ENCODE measurements around the gene ZNF26. TPM values are rescaled to one million over a fixed set of nuclear protein-coding genes. Genes with fewer than 3 reads are reported as not detected.

ZNF26 gene
- total and polyA plus RNA-seq, 7 experiments from 2014 or later, result 12.6 to 38.8 (median 29.9) TPM

- Mint-ChIP-seq H3K9me3 (peaks cover 10 to 96% (median 81%) of the 10 kb centered on the region in 11 donors), H3K27ac (peak overlapping the region in 2 of 9 donors; percentile 22 to 51), H3K4me3 (peak overlapping the region in 2 of 10 donors; percentile 12 to 14), H3K36me3 (peaks cover 43 to 92% (median 76%) of the 10 kb centered on the region in 5 donors), H3K27me3 (no peaks in the 10 kb centered on the region), H3K4me1 (peaks cover 0 to 2% (median 0%) of the 10 kb centered on the region in 7 donors)
- H3K27ac ChIP-seq (ENCODE audit: low read depth, low read length), result no peak overlapping the region
- H3K4me1 ChIP-seq (ENCODE audit: control insufficient read depth in 2 of 2, insufficient read depth in 2 of 2, low read length in 2 of 2), result no peaks in the 10 kb centered on the region
- H3K4me3 ChIP-seq (ENCODE audit: low read length), result peak overlapping the region; percentile 4
- ATAC-seq (no peak), DNase-seq (peak in 3 of 9 donors; percentile 6 to 14 (median 9))
- peaks cover 14 to 98% (median 64%) of the 10 kb centered on the region in 3 experiments for H3K9me3 ChIP-seq (ENCODE audit: control insufficient read depth in 2 of 3, low read length in 3 of 3)
- ChIA-PET POLR2A (no interaction called here), CTCF (no interaction called here)
- intact Hi-C loops (cut with micrococcal nuclease), result no loop called here
- no peaks in the 10 kb centered on the region for H3K27me3 ChIP-seq (ENCODE audit: control insufficient read depth in 2 of 2, insufficient read depth in 2 of 2, low read length in 2 of 2)
- H3K36me3 ChIP-seq (ENCODE audit: control insufficient read depth in 2 of 3, insufficient read depth in 3 of 3, low read length in 3 of 3), result peaks cover 43 to 89% (median 47%) of the 10 kb centered on the region in 3 experiments
Observed at GRCh38 chr12:133010657-133011297, 24.6 kb downstream of the ZNF26 start.

GRCh38 chr12:133023566-133023965, 37.4 kb downstream of the ZNF26 start:
- CTCF ChIA-PET, result no interaction called here
- Histone ChIP-seq H3K36me3 (ENCODE audit: control insufficient read depth in 2 of 3, insufficient read depth in 3 of 3, low read length in 3 of 3) (no peaks in the 10 kb centered on the region), H3K4me1 (ENCODE audit: control insufficient read depth in 2 of 2, insufficient read depth in 2 of 2, low read length in 2 of 2) (no peaks in the 10 kb centered on the region), H3K9me3 (ENCODE audit: control insufficient read depth in 2 of 3, low read length in 3 of 3) (peaks cover 0 to 85% (median 17%) of the 10 kb centered on the region in 3 experiments), H3K27ac (ENCODE audit: low read depth, low read length) (no peak overlapping the region), H3K4me3 (ENCODE audit: low read length) (no peak overlapping the region), H3K27me3 (ENCODE audit: control insufficient read depth in 2 of 2, insufficient read depth in 2 of 2, low read length in 2 of 2) (no peaks in the 10 kb centered on the region)
- Mint-ChIP-seq H3K27ac (no peak overlapping the region), H3K36me3 (peaks cover 10 to 41% (median 24%) of the 10 kb centered on the region in 5 donors), H3K9me3 (peaks cover 9 to 85% (median 47%) of the 10 kb centered on the region in 11 donors), H3K4me3 (no peak overlapping the region), H3K27me3 (no peaks in the 10 kb centered on the region), H3K4me1 (no peaks in the 10 kb centered on the region)
- no peak for ATAC-seq
- intact Hi-C loops (cut with micrococcal nuclease), result no loop called here
- POLR2A ChIA-PET, result no interaction called here
- DNase-seq, result no peak

- H3K4me3 Mint-ChIP-seq, result no peak overlapping the region
- H3K27me3 ChIP-seq (ENCODE audit: control insufficient read depth in 2 of 2, insufficient read depth in 2 of 2, low read length in 2 of 2), result no peaks in the 10 kb centered on the region
- H3K4me3 ChIP-seq (ENCODE audit: low read length), result no peak overlapping the region
- H3K36me3 Mint-ChIP-seq, result peaks cover 4 to 28% (median 10%) of the 10 kb centered on the region in 5 donors
- no peak for DNase-seq
- H3K27ac Mint-ChIP-seq, result no peak overlapping the region
- intact Hi-C loops (cut with micrococcal nuclease), result no loop called here
- no peak for ATAC-seq
- POLR2A ChIA-PET, result no interaction called here
- H3K27me3 Mint-ChIP-seq, result no peaks in the 10 kb centered on the region
- CTCF ChIA-PET, result no interaction called here
- H3K9me3 ChIP-seq (ENCODE audit: control insufficient read depth in 2 of 3, low read length in 3 of 3), result peaks cover 3 to 81% (median 21%) of the 10 kb centered on the region in 3 experiments
- H3K27ac ChIP-seq (ENCODE audit: low read depth, low read length), result no peak overlapping the region
- H3K4me1 Mint-ChIP-seq, result no peaks in the 10 kb centered on the region
- no peaks in the 10 kb centered on the region for H3K4me1 ChIP-seq (ENCODE audit: control insufficient read depth in 2 of 2, insufficient read depth in 2 of 2, low read length in 2 of 2)
- H3K9me3 Mint-ChIP-seq, result peaks cover 0 to 77% (median 45%) of the 10 kb centered on the region in 11 donors
- no peaks in the 10 kb centered on the region for H3K36me3 ChIP-seq (ENCODE audit: control insufficient read depth in 2 of 3, insufficient read depth in 3 of 3, low read length in 3 of 3)
Observed at GRCh38 chr12:133026996-133027395, 40.8 kb downstream of the ZNF26 start.

- ChIA-PET CTCF (no interaction called here), POLR2A (interaction anchor here (0.8 to 2.9 kb wide), 7 partner anchors 10 to 144 kb away, joined by 3 to 17 read pairs (median 4); partner anchors contain the start of genes ZNF10, ZNF26, ZNF268 and ZNF891)
- ATAC-seq (peak; percentile 96), DNase-seq (peak; percentile 93 to 99 (median 97))
- peaks cover 27 to 56% (median 43%) of the 10 kb centered on the region in 5 donors for H3K36me3 Mint-ChIP-seq
- no peaks in the 10 kb centered on the region for H3K27me3 ChIP-seq (ENCODE audit: control insufficient read depth in 2 of 2, insufficient read depth in 2 of 2, low read length in 2 of 2)
- peaks cover 11 to 90% (median 51%) of the 10 kb centered on the region in 11 donors for H3K9me3 Mint-ChIP-seq
- peak within 1 kb of the TSS; percentile 94 for H3K27ac ChIP-seq (ENCODE audit: low read depth, low read length)
- peaks cover 3 to 34% (median 16%) of the 10 kb centered on the region in 3 experiments for H3K36me3 ChIP-seq (ENCODE audit: control insufficient read depth in 2 of 3, insufficient read depth in 3 of 3, low read length in 3 of 3)
- peaks cover 3 to 61% (median 31%) of the 10 kb centered on the region in 3 experiments for H3K9me3 ChIP-seq (ENCODE audit: control insufficient read depth in 2 of 3, low read length in 3 of 3)
- intact Hi-C loops (cut with micrococcal nuclease), result loop anchor here (1.0 to 5.0 kb wide), 11 partner anchors 43 to 327 kb away; partner anchors contain the start of genes CHFR (in 2 of the 2), ZNF10 (in 2 of the 2), ZNF140 (in 2 of the 2) and ZNF26 (in 2 of the 2)
- H3K4me1 Mint-ChIP-seq, result peaks cover 0 to 37% (median 13%) of the 10 kb centered on the region in 7 donors
- H3K4me3 ChIP-seq (ENCODE audit: low read length), result peak within 1 kb of the TSS; percentile 65
- peaks cover 0 to 4% of the 10 kb centered on the region in 2 donors for H3K4me1 ChIP-seq (ENCODE audit: control insufficient read depth in 2 of 2, insufficient read depth in 2 of 2, low read length in 2 of 2)
- H3K4me3 Mint-ChIP-seq, result peak within 1 kb of the TSS; percentile 78 to 96 (median 94)
- peak within 1 kb of the TSS; percentile 87 to 99 (median 94) for H3K27ac Mint-ChIP-seq
- peaks cover 0 to 9% (median 3%) of the 10 kb centered on the region in 5 donors for H3K27me3 Mint-ChIP-seq
Observed at GRCh38 chr12:133037207-133038005, 51.2 kb downstream of the ZNF26 start, which contains the start of gene ZNF84. Gene ZNF84 (plus strand): TSS chr12:133037509. CDS start chr12:133041468, 3,959 bp downstream.

GRCh38 chr12:133038118-133038709, 52.0 kb downstream of the ZNF26 start:
- H3K4me1 ChIP-seq (ENCODE audit: control insufficient read depth in 2 of 2, insufficient read depth in 2 of 2, low read length in 2 of 2), result peaks cover 0 to 4% of the 10 kb centered on the region in 2 donors
- peak overlapping the region; percentile 65 for H3K4me3 ChIP-seq (ENCODE audit: low read length)
- ATAC-seq (no peak), DNase-seq (no peak)
- CTCF ChIA-PET, result no interaction called here
- H3K36me3 ChIP-seq (ENCODE audit: control insufficient read depth in 2 of 3, insufficient read depth in 3 of 3, low read length in 3 of 3), result peaks cover 9 to 42% (median 18%) of the 10 kb centered on the region in 3 experiments
- H3K27me3 Mint-ChIP-seq, result peaks cover 0 to 9% (median 3%) of the 10 kb centered on the region in 5 donors
- H3K27ac Mint-ChIP-seq, result peak overlapping the region; percentile 87 to 99 (median 94)
- H3K9me3 ChIP-seq (ENCODE audit: control insufficient read depth in 2 of 3, low read length in 3 of 3), result peaks cover 3 to 64% (median 38%) of the 10 kb centered on the region in 3 experiments
- H3K27ac ChIP-seq (ENCODE audit: low read depth, low read length), result peak overlapping the region; percentile 94
- POLR2A ChIA-PET, result interaction anchor here (0.8 to 2.9 kb wide), 8 partner anchors 9 to 143 kb away, joined by 3 to 17 read pairs (median 4); partner anchors contain the start of genes ZNF10, ZNF26, ZNF268 and ZNF891
- intact Hi-C loops (cut with micrococcal nuclease), result loop anchor here in 1 of 2 donors (5.0 kb wide), 1 partner anchor 211 kb away; the partner anchor contains the start of gene GOLGA3
- H3K27me3 ChIP-seq (ENCODE audit: control insufficient read depth in 2 of 2, insufficient read depth in 2 of 2, low read length in 2 of 2), result no peaks in the 10 kb centered on the region
- H3K36me3 Mint-ChIP-seq, result peaks cover 27 to 64% (median 51%) of the 10 kb centered on the region in 5 donors
- peaks cover 11 to 94% (median 59%) of the 10 kb centered on the region in 11 donors for H3K9me3 Mint-ChIP-seq
- peak overlapping the region; percentile 78 to 96 (median 94) for H3K4me3 Mint-ChIP-seq
- peaks cover 0 to 41% (median 13%) of the 10 kb centered on the region in 7 donors for H3K4me1 Mint-ChIP-seq

GRCh38 chr12:133046698-133047097, 60.5 kb downstream of the ZNF26 start:
- peaks cover 5 to 100% (median 87%) of the 10 kb centered on the region in 11 donors for H3K9me3 Mint-ChIP-seq
- peaks cover 17 to 96% (median 73%) of the 10 kb centered on the region in 3 experiments for H3K9me3 ChIP-seq (ENCODE audit: control insufficient read depth in 2 of 3, low read length in 3 of 3)
- H3K4me3 ChIP-seq (ENCODE audit: low read length), result no peak overlapping the region
- H3K27ac Mint-ChIP-seq, result no peak overlapping the region
- peaks cover 0 to 4% (median 0%) of the 10 kb centered on the region in 7 donors for H3K4me1 Mint-ChIP-seq
- intact Hi-C loops (cut with micrococcal nuclease), result no loop called here
- H3K27me3 ChIP-seq (ENCODE audit: control insufficient read depth in 2 of 2, insufficient read depth in 2 of 2, low read length in 2 of 2), result no peaks in the 10 kb centered on the region
- peaks cover 44 to 94% (median 88%) of the 10 kb centered on the region in 5 donors for H3K36me3 Mint-ChIP-seq
- H3K27ac ChIP-seq (ENCODE audit: low read depth, low read length), result no peak overlapping the region
- ChIA-PET POLR2A (interaction anchor here (1.0 kb wide), 2 partner anchors 33 to 60 kb away, joined by 3 read pairs; no protein-coding TSS in a partner anchor), CTCF (no interaction called here)
- no peaks in the 10 kb centered on the region for H3K27me3 Mint-ChIP-seq
- H3K4me3 Mint-ChIP-seq, result peak overlapping the region in 2 of 10 donors; percentile 13 to 58
- ATAC-seq (no peak), DNase-seq (no peak)
- H3K36me3 ChIP-seq (ENCODE audit: control insufficient read depth in 2 of 3, insufficient read depth in 3 of 3, low read length in 3 of 3), result peaks cover 56 to 97% (median 57%) of the 10 kb centered on the region in 3 experiments
- no peaks in the 10 kb centered on the region for H3K4me1 ChIP-seq (ENCODE audit: control insufficient read depth in 2 of 2, insufficient read depth in 2 of 2, low read length in 2 of 2)
